ENCODE data around the gene TBX3.

Gene TBX3

GRCh38 chr12:114676142-114676741 lies 7.7 kb downstream of the TBX3 start:
- H3K4me3 ChIP-seq (ENCODE audit: low read depth in 1 of 2, low read length in 2 of 2): no peak overlapping the region
- H3K27ac ChIP-seq (ENCODE audit: low read depth, low read length): no peak overlapping the region
- H3K4me1 ChIP-seq (ENCODE audit: control insufficient read depth in 1 of 2, insufficient read depth in 2 of 2, low read length in 2 of 2): peaks cover 15 to 23% of the 10 kb centered on the region in 2 donors
- peaks cover 26 to 52% of the 10 kb centered on the region in 2 donors for H3K36me3 ChIP-seq (ENCODE audit: control insufficient read depth in 1 of 2, insufficient read depth in 2 of 2, low read length in 2 of 2)
- H3K9ac ChIP-seq (ENCODE audit: low read depth in 1 of 2, low read length in 2 of 2): no peak overlapping the region
- no peaks in the 10 kb centered on the region for H3K9me3 ChIP-seq (ENCODE audit: control insufficient read depth in 1 of 2, low read length in 2 of 2)
- H3K27me3 ChIP-seq (ENCODE audit: control insufficient read depth in 1 of 2, insufficient read depth in 2 of 2, low read length in 2 of 2): peaks cover 0 to 6% of the 10 kb centered on the region in 2 donors

- Histone ChIP-seq H3K9me3 (ENCODE audit: control insufficient read depth in 1 of 2, low read length in 2 of 2) (no peaks in the 10 kb centered on the region), H3K36me3 (ENCODE audit: control insufficient read depth in 1 of 2, insufficient read depth in 2 of 2, low read length in 2 of 2) (peaks cover 22 to 52% of the 10 kb centered on the region in 2 donors), H3K27me3 (ENCODE audit: control insufficient read depth in 1 of 2, insufficient read depth in 2 of 2, low read length in 2 of 2) (no peaks in the 10 kb centered on the region), H3K9ac (ENCODE audit: low read depth in 1 of 2, low read length in 2 of 2) (no peak overlapping the region), H3K4me3 (ENCODE audit: low read depth in 1 of 2, low read length in 2 of 2) (peak overlapping the region in 1 of 2 donors; percentile 27), H3K27ac (ENCODE audit: low read depth, low read length) (no peak overlapping the region), H3K4me1 (ENCODE audit: control insufficient read depth in 1 of 2, insufficient read depth in 2 of 2, low read length in 2 of 2) (peaks cover 10 to 20% of the 10 kb centered on the region in 2 donors)
These were observed 9.5 kb downstream of the TBX3 start for GRCh38 chr12:114674251-114675047.

GRCh38 chr12:114673901-114674250 lies 10.1 kb downstream of the TBX3 start:
- no peaks in the 10 kb centered on the region for H3K27me3 ChIP-seq (ENCODE audit: control insufficient read depth in 1 of 2, insufficient read depth in 2 of 2, low read length in 2 of 2)

GRCh38 chr12:114673169-114673833 lies 10.7 kb downstream of the TBX3 start:
- Histone ChIP-seq H3K9ac (ENCODE audit: low read depth in 1 of 2, low read length in 2 of 2) (no peak overlapping the region), H3K4me3 (ENCODE audit: low read depth in 1 of 2, low read length in 2 of 2) (no peak overlapping the region), H3K36me3 (ENCODE audit: control insufficient read depth in 1 of 2, insufficient read depth in 2 of 2, low read length in 2 of 2) (peaks cover 17 to 42% of the 10 kb centered on the region in 2 donors), H3K27ac (ENCODE audit: low read depth, low read length) (peak overlapping the region; percentile 41), H3K27me3 (ENCODE audit: control insufficient read depth in 1 of 2, insufficient read depth in 2 of 2, low read length in 2 of 2) (no peaks in the 10 kb centered on the region), H3K9me3 (ENCODE audit: control insufficient read depth in 1 of 2, low read length in 2 of 2) (no peaks in the 10 kb centered on the region), H3K4me1 (ENCODE audit: control insufficient read depth in 1 of 2, insufficient read depth in 2 of 2, low read length in 2 of 2) (peaks cover 0 to 10% of the 10 kb centered on the region in 2 donors)

More at GRCh38 chr12:114673901-114674250, 10.1 kb downstream of the TBX3 start:
- peak overlapping the region; percentile 41 for H3K27ac ChIP-seq (ENCODE audit: low read depth, low read length)
- H3K9ac ChIP-seq (ENCODE audit: low read depth in 1 of 2, low read length in 2 of 2): no peak overlapping the region
- no peaks in the 10 kb centered on the region for H3K9me3 ChIP-seq (ENCODE audit: control insufficient read depth in 1 of 2, low read length in 2 of 2)
- peaks cover 4 to 14% of the 10 kb centered on the region in 2 donors for H3K4me1 ChIP-seq (ENCODE audit: control insufficient read depth in 1 of 2, insufficient read depth in 2 of 2, low read length in 2 of 2)
- peak overlapping the region in 1 of 2 donors; percentile 27 for H3K4me3 ChIP-seq (ENCODE audit: low read depth in 1 of 2, low read length in 2 of 2)
- H3K36me3 ChIP-seq (ENCODE audit: control insufficient read depth in 1 of 2, insufficient read depth in 2 of 2, low read length in 2 of 2): peaks cover 17 to 48% of the 10 kb centered on the region in 2 donors

GRCh38 chr12:114672817-114673168 lies 11.2 kb downstream of the TBX3 start:
- Histone ChIP-seq H3K27ac (ENCODE audit: low read depth, low read length) (no peak overlapping the region), H3K27me3 (ENCODE audit: control insufficient read depth in 1 of 2, insufficient read depth in 2 of 2, low read length in 2 of 2) (no peaks in the 10 kb centered on the region), H3K4me3 (ENCODE audit: low read depth in 1 of 2, low read length in 2 of 2) (peak overlapping the region in 1 of 2 donors; percentile 13), H3K36me3 (ENCODE audit: control insufficient read depth in 1 of 2, insufficient read depth in 2 of 2, low read length in 2 of 2) (peaks cover 17 to 38% of the 10 kb centered on the region in 2 donors), H3K9ac (ENCODE audit: low read depth in 1 of 2, low read length in 2 of 2) (no peak overlapping the region), H3K9me3 (ENCODE audit: control insufficient read depth in 1 of 2, low read length in 2 of 2) (no peaks in the 10 kb centered on the region), H3K4me1 (ENCODE audit: control insufficient read depth in 1 of 2, insufficient read depth in 2 of 2, low read length in 2 of 2) (peaks cover 0 to 7% of the 10 kb centered on the region in 2 donors)

- H3K4me1 ChIP-seq (ENCODE audit: control insufficient read depth in 1 of 2, insufficient read depth in 2 of 2, low read length in 2 of 2): peaks cover 5 to 7% of the 10 kb centered on the region in 2 donors
- no peak overlapping the region for H3K9ac ChIP-seq (ENCODE audit: low read depth in 1 of 2, low read length in 2 of 2)
- peaks cover 17 to 38% of the 10 kb centered on the region in 2 donors for H3K36me3 ChIP-seq (ENCODE audit: control insufficient read depth in 1 of 2, insufficient read depth in 2 of 2, low read length in 2 of 2)
- H3K4me3 ChIP-seq (ENCODE audit: low read depth in 1 of 2, low read length in 2 of 2): no peak overlapping the region
- H3K27me3 ChIP-seq (ENCODE audit: control insufficient read depth in 1 of 2, insufficient read depth in 2 of 2, low read length in 2 of 2): peaks cover 0 to 3% of the 10 kb centered on the region in 2 donors
- no peak overlapping the region for H3K27ac ChIP-seq (ENCODE audit: low read depth, low read length)
- no peaks in the 10 kb centered on the region for H3K9me3 ChIP-seq (ENCODE audit: control insufficient read depth in 1 of 2, low read length in 2 of 2)
These were observed 12.2 kb downstream of the TBX3 start for GRCh38 chr12:114671443-114672411.

GRCh38 chr12:114671066-114671442 lies 12.9 kb downstream of the TBX3 start:
- Histone ChIP-seq H3K36me3 (ENCODE audit: control insufficient read depth in 1 of 2, insufficient read depth in 2 of 2, low read length in 2 of 2) (peaks cover 13 to 31% of the 10 kb centered on the region in 2 donors), H3K27me3 (ENCODE audit: control insufficient read depth in 1 of 2, insufficient read depth in 2 of 2, low read length in 2 of 2) (peaks cover 0 to 7% of the 10 kb centered on the region in 2 donors), H3K9ac (ENCODE audit: low read depth in 1 of 2, low read length in 2 of 2) (no peak overlapping the region), H3K9me3 (ENCODE audit: control insufficient read depth in 1 of 2, low read length in 2 of 2) (no peaks in the 10 kb centered on the region), H3K4me3 (ENCODE audit: low read depth in 1 of 2, low read length in 2 of 2) (no peak overlapping the region), H3K4me1 (ENCODE audit: control insufficient read depth in 1 of 2, insufficient read depth in 2 of 2, low read length in 2 of 2) (peaks cover under 1 to 5% of the 10 kb centered on the region in 2 donors), H3K27ac (ENCODE audit: low read depth, low read length) (no peak overlapping the region)

GRCh38 chr12:114670291-114670980 lies 13.5 kb downstream of the TBX3 start:
- H3K9me3 ChIP-seq (ENCODE audit: control insufficient read depth in 1 of 2, low read length in 2 of 2): no peaks in the 10 kb centered on the region
- H3K36me3 ChIP-seq (ENCODE audit: control insufficient read depth in 1 of 2, insufficient read depth in 2 of 2, low read length in 2 of 2): peaks cover 13 to 25% of the 10 kb centered on the region in 2 donors
- peaks cover 0 to 5% of the 10 kb centered on the region in 2 donors for H3K4me1 ChIP-seq (ENCODE audit: control insufficient read depth in 1 of 2, insufficient read depth in 2 of 2, low read length in 2 of 2)
- peak overlapping the region in 1 of 2 donors; percentile 11 for H3K9ac ChIP-seq (ENCODE audit: low read depth in 1 of 2, low read length in 2 of 2)
- H3K4me3 ChIP-seq (ENCODE audit: low read depth in 1 of 2, low read length in 2 of 2): no peak overlapping the region
- H3K27me3 ChIP-seq (ENCODE audit: control insufficient read depth in 1 of 2, insufficient read depth in 2 of 2, low read length in 2 of 2): peaks cover 0 to 7% of the 10 kb centered on the region in 2 donors
- H3K27ac ChIP-seq (ENCODE audit: low read depth, low read length): no peak overlapping the region
